ENCODE results near the gene FGD4.

The FGD4 gene

DNA sequence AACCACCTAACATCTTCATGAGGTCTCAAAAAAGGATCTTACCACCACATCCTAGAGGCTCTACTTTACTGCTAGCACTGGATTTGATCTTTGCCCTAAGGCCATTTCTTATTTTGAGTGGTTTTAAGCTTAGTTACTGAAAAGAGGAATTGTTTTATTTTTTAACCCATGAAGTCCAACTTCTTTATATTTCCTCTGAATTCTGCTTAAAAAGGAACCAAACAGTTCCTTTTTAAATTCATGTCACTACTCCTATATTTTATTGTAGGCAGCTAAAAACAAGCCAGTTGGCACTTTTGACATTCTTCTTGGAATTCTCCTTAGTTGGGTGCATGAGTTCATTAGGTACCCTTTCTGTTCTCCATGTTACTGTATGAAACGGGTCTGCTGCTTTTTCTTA is 76.4 kb downstream of the FGD4 start:
- Histone ChIP-seq H3K4me1 (no peaks in the 10 kb centered on the region), H3K36me3 (ENCODE audit: control insufficient read depth, insufficient read depth, low read length) (no peaks in the 10 kb centered on the region), H3K9ac (no peak overlapping the region), H3K9me3 (ENCODE audit: control insufficient read depth, low read length) (no peaks in the 10 kb centered on the region), H3K4me3 (ENCODE audit: low read depth, low read length) (no peak overlapping the region), H3K27me3 (ENCODE audit: control insufficient read depth, insufficient read depth, low read length) (no peaks in the 10 kb centered on the region), H2AFZ (no peak overlapping the region), H3K27ac (no peak overlapping the region), H3K79me2 (peaks cover 9% of the 10 kb centered on the region), H3K4me2 (ENCODE audit: low read length) (no peak overlapping the region)
- TF ChIP-seq, protein P1, sequence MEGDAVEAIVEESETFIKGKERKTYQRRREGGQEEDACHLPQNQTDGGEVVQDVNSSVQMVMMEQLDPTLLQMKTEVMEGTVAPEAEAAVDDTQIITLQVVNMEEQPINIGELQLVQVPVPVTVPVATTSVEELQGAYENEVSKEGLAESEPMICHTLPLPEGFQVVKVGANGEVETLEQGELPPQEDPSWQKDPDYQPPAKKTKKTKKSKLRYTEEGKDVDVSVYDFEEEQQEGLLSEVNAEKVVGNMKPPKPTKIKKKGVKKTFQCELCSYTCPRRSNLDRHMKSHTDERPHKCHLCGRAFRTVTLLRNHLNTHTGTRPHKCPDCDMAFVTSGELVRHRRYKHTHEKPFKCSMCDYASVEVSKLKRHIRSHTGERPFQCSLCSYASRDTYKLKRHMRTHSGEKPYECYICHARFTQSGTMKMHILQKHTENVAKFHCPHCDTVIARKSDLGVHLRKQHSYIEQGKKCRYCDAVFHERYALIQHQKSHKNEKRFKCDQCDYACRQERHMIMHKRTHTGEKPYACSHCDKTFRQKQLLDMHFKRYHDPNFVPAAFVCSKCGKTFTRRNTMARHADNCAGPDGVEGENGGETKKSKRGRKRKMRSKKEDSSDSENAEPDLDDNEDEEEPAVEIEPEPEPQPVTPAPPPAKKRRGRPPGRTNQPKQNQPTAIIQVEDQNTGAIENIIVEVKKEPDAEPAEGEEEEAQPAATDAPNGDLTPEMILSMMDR (IDR thresholded peaks at IDR 0.05): no peak

DNA sequence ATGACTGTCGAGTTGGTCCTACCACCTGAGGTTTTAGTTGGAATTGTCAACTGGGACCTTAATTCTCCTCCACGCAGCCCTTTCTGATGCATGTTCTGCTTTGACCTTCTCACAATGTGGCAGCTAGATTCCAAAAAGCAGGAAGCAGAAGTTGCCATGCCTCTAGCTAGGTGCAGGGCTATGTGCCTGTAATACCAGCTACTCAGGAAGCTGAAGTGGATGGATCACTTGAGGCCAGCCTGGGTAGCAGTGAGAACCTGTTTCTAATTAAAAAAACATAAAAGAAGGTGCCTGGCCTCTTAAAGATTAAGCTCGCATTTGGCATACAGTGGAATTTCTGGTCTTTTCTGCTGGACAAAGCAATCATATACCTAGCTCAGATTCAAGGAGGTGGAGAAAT is 77.1 kb downstream of the FGD4 start:
- TF ChIP-seq, protein P1 (IDR thresholded peaks at IDR 0.05): no peak
- H3K27ac ChIP-seq: no peak overlapping the region
- no peak overlapping the region for H3K9ac ChIP-seq
- peaks cover 3% of the 10 kb centered on the region for H3K79me2 ChIP-seq
- no peak overlapping the region for H3K4me2 ChIP-seq (ENCODE audit: low read length)
- H3K9me3 ChIP-seq (ENCODE audit: control insufficient read depth, low read length): no peaks in the 10 kb centered on the region
- no peaks in the 10 kb centered on the region for H3K4me1 ChIP-seq
- no peaks in the 10 kb centered on the region for H3K27me3 ChIP-seq (ENCODE audit: control insufficient read depth, insufficient read depth, low read length)
- H3K36me3 ChIP-seq (ENCODE audit: control insufficient read depth, insufficient read depth, low read length): no peaks in the 10 kb centered on the region
- H2AFZ ChIP-seq: no peak overlapping the region
- H3K4me3 ChIP-seq (ENCODE audit: low read depth, low read length): no peak overlapping the region

DNA sequence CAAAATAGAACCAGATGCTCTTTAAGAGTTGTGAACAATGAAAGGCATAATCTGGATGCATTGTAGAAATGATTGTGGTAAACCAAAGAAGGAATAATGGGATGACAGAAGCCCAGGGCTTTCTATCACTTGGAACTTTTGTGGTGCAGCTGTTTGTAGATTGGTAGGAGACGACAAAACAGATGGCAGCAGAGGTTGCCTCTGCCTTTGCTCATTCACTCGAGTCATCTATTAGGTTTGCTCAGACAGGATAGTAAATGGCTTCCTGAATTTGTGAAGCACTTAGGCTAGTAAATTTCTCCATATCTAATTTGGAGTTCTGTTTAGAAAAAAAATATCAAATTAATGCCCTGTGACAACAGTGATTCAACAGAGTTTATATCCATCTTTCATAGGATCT is 78.4 kb downstream of the FGD4 start:
- H2AFZ ChIP-seq: no peak overlapping the region
- no peak overlapping the region for H3K27ac ChIP-seq
- TF ChIP-seq, protein P1 (IDR thresholded peaks at IDR 0.05): no peak
- no peak overlapping the region for H3K4me3 ChIP-seq (ENCODE audit: low read depth, low read length)
- no peaks in the 10 kb centered on the region for H3K4me1 ChIP-seq
- H3K79me2 ChIP-seq: no peaks in the 10 kb centered on the region
- H3K4me2 ChIP-seq (ENCODE audit: low read length): no peak overlapping the region
- no peaks in the 10 kb centered on the region for H3K36me3 ChIP-seq (ENCODE audit: control insufficient read depth, insufficient read depth, low read length)
- no peak overlapping the region for H3K9ac ChIP-seq
- H3K27me3 ChIP-seq (ENCODE audit: control insufficient read depth, insufficient read depth, low read length): no peaks in the 10 kb centered on the region
- H3K9me3 ChIP-seq (ENCODE audit: control insufficient read depth, low read length): no peaks in the 10 kb centered on the region

DNA sequence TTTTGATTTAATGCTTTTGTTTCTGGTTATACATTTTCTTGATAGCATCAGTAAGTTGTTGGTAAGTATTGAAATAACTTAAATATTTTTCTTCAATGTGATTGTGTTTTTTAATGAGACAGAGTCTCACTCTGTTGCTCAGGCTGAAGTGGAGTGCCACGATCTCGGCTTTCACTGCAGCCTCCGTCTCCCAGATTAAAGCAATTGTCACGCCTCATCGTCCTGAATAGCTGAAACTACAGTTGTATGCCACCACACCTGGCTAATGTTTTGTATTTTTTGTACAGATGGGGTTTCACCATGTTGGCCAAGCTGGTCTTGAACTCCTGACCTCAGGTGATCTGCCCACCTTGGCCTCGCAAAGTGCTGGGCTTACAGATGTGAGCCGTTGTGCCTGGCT is 78.8 kb downstream of the FGD4 start:
- Histone ChIP-seq H3K4me2 (ENCODE audit: low read length) (no peak overlapping the region), H3K27me3 (ENCODE audit: control insufficient read depth, insufficient read depth, low read length) (no peaks in the 10 kb centered on the region), H3K79me2 (no peaks in the 10 kb centered on the region), H2AFZ (no peak overlapping the region), H3K36me3 (ENCODE audit: control insufficient read depth, insufficient read depth, low read length) (no peaks in the 10 kb centered on the region), H3K4me1 (no peaks in the 10 kb centered on the region), H3K9me3 (ENCODE audit: control insufficient read depth, low read length) (no peaks in the 10 kb centered on the region), H3K4me3 (ENCODE audit: low read depth, low read length) (no peak overlapping the region), H3K9ac (no peak overlapping the region), H3K27ac (no peak overlapping the region)
- TF ChIP-seq, protein P1 (IDR thresholded peaks at IDR 0.05): no peak

DNA sequence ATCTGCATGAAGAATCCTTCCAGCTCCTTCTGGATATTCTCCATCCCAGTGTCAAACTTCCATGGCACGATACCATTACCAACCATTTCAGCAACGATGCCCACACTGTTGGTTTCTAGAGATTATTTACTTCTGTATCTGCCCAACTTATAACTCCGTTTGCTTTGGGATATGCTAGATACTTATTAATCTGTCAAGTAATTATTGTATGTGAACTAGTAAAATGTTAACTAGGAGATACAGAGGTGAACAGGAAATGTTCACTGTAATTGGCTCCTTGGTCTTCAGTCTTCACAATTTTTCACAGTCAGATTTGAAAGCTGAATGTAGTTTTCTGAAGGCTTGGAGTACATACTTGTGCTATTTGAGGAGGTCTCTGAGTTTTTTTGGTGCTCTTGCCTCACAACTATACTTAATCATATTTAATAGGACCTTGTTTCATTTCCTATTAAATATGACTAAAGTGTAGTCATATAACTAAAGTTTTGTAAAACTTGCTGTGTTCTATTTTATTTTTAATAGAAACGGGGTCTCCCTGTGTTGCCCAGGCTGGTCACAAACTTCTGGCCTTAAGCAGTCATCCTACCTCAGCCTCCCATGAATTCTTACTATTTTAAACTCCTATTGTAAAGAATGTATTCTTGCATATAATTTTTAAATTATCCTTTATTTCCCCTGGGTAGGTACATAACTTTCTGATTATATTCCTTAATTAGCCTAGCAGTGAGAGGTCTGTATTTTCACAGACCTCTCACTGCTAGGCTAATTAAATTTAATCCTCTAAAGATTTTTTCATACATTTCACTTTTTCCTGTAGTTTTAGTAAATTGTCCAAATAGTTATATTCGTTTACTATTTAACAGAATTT is 79.7 kb downstream of the FGD4 start:
- Histone ChIP-seq H3K27ac (no peak overlapping the region), H3K79me2 (no peaks in the 10 kb centered on the region), H3K9me3 (ENCODE audit: control insufficient read depth, low read length) (no peaks in the 10 kb centered on the region), H3K4me2 (ENCODE audit: low read length) (no peak overlapping the region), H2AFZ (no peak overlapping the region), H3K9ac (no peak overlapping the region), H3K4me1 (no peaks in the 10 kb centered on the region), H3K27me3 (ENCODE audit: control insufficient read depth, insufficient read depth, low read length) (no peaks in the 10 kb centered on the region), H3K36me3 (ENCODE audit: control insufficient read depth, insufficient read depth, low read length) (no peaks in the 10 kb centered on the region), H3K4me3 (ENCODE audit: low read depth, low read length) (no peak overlapping the region)
- TF ChIP-seq, protein P1 (IDR thresholded peaks at IDR 0.05): no peak

All from parathyroid adenoma (tissue), 2 donors.